Right ventricle myocardium inferior (tissue), 1 donor: ENCODE data around the gene ZFAND3. TPM values are rescaled to one million over a fixed set of nuclear protein-coding genes. Genes with fewer than 3 reads are reported as not detected.
A peak's percentile ranks its signal among the peaks of the same experiment; 100 is the strongest.

Source experiments
- ATAC-seq: fragments of 200-7000 bp; cut with Tn5 transposase; one replicate; pipeline ENCODE4 v1.9.1; 2020; ENCODE audit warnings: mild to moderate bottlenecking, moderate library complexity
- DNase-seq: peaks from one replicate; pipeline ENCODE4 v3.0.0; 2021; ENCODE audit errors: missing footprints
- intact Hi-C: fragments of 100-400 bp; cut with DNase I; formaldehyde crosslinking; loops from one replicate; pipeline ENCODE4 v1.11.0; 2022
- long read RNA-seq: library from polyadenylated mRNA; unstranded; transcript quantifications from one replicate; pipeline ENCODE4 v2.0.0, GENCODE V29; 2021
- total RNA-seq: library from RNA; stranded (reverse); fragmentation: NEBNext Ultra II Directional; extraction: Animal tissue kit (Norgen Biotek cat#: 25700); gene quantifications from one replicate; pipeline ENCODE4 v1.2.1, GENCODE V29; 2021
- donor health status: DM: no; HTN: yes; CAD: no; lungs with severe emphysema.

ZFAND3 gene
- 84.1 TPM for total RNA-seq
- long read RNA-seq, transcript ZFAND3-201 (6 exons, 3,366 nt): major isoform, 19 of 27 reads
- long read RNA-seq, partial matches to known transcripts: 7 of 27 reads
- long read RNA-seq, other reads (novel, unspliced or antisense): 1 of 27 reads

- ATAC-seq: peak; percentile 96
- peak; percentile 97 for DNase-seq
- intact Hi-C loops: no loop called here
These were observed at the start of gene ZFAND3 for GRCh38 chr6:37819177-37819801. ZFAND3 (plus strand) TSS chr6:37819727; CDS start chr6:37819946, 219 bp downstream.

DNA sequence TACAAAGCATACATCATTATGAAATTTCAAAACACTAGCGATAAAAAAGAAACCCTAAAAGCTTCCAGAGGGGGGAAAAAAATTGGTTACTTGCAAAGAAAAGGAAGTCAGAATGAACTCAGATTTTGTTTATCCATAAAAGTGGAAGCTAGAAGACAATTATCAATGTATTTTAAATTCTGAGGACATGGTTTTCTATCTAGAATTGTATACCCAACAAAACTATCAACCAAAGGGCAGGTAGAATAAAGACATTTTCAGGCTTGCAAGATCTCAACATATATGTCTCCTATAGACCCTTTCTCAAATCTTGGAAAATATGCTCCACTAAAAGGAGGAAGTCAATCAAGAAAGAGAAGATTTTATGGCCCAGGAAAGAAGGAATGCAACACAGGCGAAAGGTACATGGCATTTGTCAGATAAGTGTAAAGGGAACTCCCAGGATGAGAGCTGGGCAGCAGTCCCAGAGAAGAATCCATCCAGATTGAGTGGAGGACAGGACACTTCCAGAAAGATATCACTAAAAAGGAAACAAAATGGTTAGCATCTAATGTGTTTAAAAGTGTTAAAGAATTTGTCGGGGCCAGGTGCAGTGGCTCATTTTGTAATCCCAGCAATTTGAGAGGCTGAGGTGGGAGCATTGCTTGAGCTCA, 45.4 kb upstream of the ZFAND3 start:
- ATAC-seq (no peak), DNase-seq (no peak)
- intact Hi-C loops: no loop called here

DNA sequence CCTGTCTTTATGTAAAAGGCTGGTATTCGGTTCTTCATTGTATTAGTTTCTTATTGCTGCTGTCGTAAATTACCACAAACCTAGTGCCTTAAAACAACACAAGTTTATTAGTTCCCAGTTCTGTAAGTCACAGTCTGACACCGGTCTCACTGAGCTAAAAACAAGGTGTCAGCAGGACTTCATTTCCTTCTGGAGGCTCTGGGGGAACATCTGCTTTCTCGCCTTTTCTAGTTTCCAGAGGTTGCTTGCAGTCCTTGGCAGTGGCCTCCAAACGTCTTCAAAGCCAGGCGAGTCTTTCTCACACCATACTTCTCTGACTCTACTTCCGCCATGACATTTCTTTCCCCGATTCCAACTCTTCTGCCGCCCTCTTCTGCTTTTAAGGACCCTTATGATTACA, 43.0 kb upstream of the ZFAND3 start:
- DNase-seq (no peak), ATAC-seq (no peak)
- intact Hi-C loops: no loop called here

GRCh38 chr6:37777272-37777834, 42.2 kb upstream of the ZFAND3 start:
- intact Hi-C loops: no loop called here
- ATAC-seq (no peak), DNase-seq (no peak)

DNA sequence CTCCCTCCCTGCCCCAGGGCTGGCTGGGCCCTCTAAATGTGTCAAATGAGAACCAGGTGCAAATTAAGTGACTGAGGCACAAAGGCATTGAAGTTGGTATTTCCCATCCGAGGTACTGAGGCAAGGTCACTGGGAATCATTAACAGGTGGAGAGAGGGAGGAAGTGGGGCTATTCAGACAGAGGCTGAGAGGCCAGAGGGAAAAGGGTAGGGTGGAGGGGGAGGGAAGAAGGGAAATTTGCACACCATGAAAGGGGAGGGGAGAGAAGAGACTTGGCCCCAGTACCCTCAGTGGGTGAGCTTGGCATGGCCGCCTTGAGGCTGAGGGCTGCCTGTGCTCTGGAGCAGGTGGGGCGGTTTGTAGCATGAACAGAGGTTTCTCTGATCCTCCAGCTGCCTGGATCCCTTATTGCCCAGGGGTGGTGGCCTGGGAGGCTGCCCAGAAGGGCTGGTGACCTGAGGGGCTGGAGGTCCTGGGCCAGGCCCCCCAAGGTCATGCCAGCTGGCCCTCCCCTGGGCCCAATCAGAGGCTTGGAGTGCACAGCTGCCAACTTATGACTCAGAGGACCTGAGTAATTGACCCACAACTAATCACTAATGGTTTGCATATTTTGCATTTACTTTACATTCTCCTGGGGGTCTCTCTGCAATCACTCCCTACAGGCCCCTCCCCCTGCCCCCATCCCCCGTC, 40.3 kb upstream of the ZFAND3 start:
- no peak for DNase-seq
- intact Hi-C loops: no loop called here
- ATAC-seq: no peak

- intact Hi-C loops: no loop called here
- DNase-seq: no peak
- no peak for ATAC-seq
These were observed 39.5 kb upstream of the ZFAND3 start for GRCh38 chr6:37779902-37780628.

GRCh38 chr6:37781788-37782187, 37.7 kb upstream of the ZFAND3 start:
- DNase-seq (no peak), ATAC-seq (no peak)

GRCh38 chr6:37783025-37783855, 36.3 kb upstream of the ZFAND3 start:
- DNase-seq (no peak), ATAC-seq (peak; percentile 41)
- intact Hi-C loops: no loop called here

More at GRCh38 chr6:37781788-37782187, 37.7 kb upstream of the ZFAND3 start:
- intact Hi-C loops: no loop called here

GRCh38 chr6:37783856-37784584, 35.5 kb upstream of the ZFAND3 start:
- DNase-seq: peak; percentile 73
- intact Hi-C loops: no loop called here
- peak; percentile 74 for ATAC-seq

- intact Hi-C loops: no loop called here
- no peak for ATAC-seq
- DNase-seq: no peak
These were observed 35.0 kb upstream of the ZFAND3 start for GRCh38 chr6:37784585-37784967.

GRCh38 chr6:37785002-37785662, 34.4 kb upstream of the ZFAND3 start:
- intact Hi-C loops: no loop called here
- no peak for DNase-seq
- ATAC-seq: no peak

GRCh38 chr6:37785663-37786270, 33.8 kb upstream of the ZFAND3 start:
- ATAC-seq: no peak
- intact Hi-C loops: no loop called here
- no peak for DNase-seq

DNA sequence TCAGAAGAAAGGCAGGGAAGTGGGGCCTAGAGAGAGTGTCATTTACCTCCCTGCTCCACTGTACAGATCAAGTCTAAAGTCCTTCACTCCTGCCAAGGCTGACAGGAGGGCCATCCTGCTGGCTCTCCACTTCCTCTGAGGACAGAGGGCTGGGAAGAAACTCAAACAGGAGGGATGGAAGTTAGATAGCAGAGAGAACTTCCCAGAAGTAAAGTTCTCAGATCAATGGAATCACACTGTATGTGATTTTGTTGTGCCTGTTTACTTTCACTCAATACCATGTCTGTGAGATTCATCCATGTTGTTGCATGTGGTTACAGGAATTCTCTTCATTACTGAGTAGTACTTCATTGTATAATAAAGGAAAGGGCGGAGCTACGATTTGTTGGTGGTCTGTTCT, 32.3 kb upstream of the ZFAND3 start:
- intact Hi-C loops: no loop called here
- ATAC-seq (no peak), DNase-seq (no peak)

DNA sequence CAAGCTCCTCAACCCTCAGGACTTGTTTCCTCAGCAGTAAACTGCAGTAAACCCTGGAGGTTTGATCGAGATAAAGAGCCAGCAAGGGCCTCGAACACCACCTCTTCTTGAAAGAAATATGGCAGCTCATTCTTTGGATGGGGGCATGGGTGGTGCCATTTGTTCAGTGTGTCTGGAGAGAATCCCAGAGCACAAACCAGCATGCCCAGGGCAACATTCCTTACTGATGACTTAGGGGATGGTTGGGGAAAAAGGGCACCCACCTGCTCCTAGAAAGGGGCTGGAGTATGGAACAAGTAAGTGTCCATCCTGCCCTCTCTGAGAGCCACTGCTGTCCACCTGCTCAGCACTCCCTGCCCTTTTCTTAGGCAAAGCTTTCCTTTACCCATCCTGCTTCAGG, 31.3 kb upstream of the ZFAND3 start:
- intact Hi-C loops: no loop called here
- no peak for DNase-seq
- ATAC-seq: no peak

- intact Hi-C loops: loop anchor here (1.0 to 5.0 kb wide), 4 partner anchors 27 to 701 kb away; no protein-coding TSS in a partner anchor
- DNase-seq (peak; percentile 93), ATAC-seq (peak; percentile 98)
These were observed 28.2 kb upstream of the ZFAND3 start for GRCh38 chr6:37791156-37791919.
